A673 (cell line): Measurements from ENCODE around the gene C11orf16. TPM values are rescaled to one million over a fixed set of nuclear protein-coding genes. Genes with fewer than 3 reads are reported as not detected.

Experiments used
- BruUV-seq: library from RNA; stranded (reverse); fragments of 400-500 nt; replicated peaks from 2 replicates; lab custom pipeline; 2021; lab: Mats Ljungman, UMichigan
- CTCF ChIA-PET: fragments of 300-600 bp; sonication (Branson Sonifier 250); formaldehyde crosslinking; loops from one replicate; lab custom pipeline; 2022; ENCODE audit warnings: antibody characterized with exemption; lab: Charles Lee
- POLR2A ChIA-PET: fragments of 300-600 bp; sonication (Branson Sonifier 250); formaldehyde crosslinking; loops from one replicate; lab custom pipeline; 2022; ENCODE audit warnings: antibody characterized with exemption; ENCODE audit not compliant: low non-redundant PET; lab: Charles Lee
- DNase-seq: peaks from one replicate; pipeline ENCODE4 v3.0.0-alpha.2; 2015; ENCODE audit warnings: low spot score
- H3K27ac ChIP-seq: fragments of 200-600 bp; sonication (generic); 2 replicates; pipeline ENCODE4 v1.5.1; 2016; ENCODE audit warnings: mixed run types, low read depth, mild to moderate bottlenecking, mixed read lengths, antibody characterized with exemption, low read length; ENCODE audit not compliant: poor library complexity, severe bottlenecking
- H3K27me3 ChIP-seq: fragments of 200-600 bp; sonication (generic); replicated peaks from 2 replicates; pipeline ENCODE4 v1.6.1; 2017; ENCODE audit warnings: mixed run types, low read depth, mild to moderate bottlenecking, mixed read lengths, antibody characterized with exemption, low read length; ENCODE audit not compliant: insufficient read depth, poor library complexity
- H3K36me3 ChIP-seq: fragments of 200-600 bp; sonication (generic); 2 replicates; pipeline ENCODE4 v1.6.1; 2016; ENCODE audit warnings: mixed run types, mild to moderate bottlenecking, mixed read lengths, antibody characterized with exemption, low read length; ENCODE audit not compliant: insufficient read depth, poor library complexity, severe bottlenecking
- H3K4me1 ChIP-seq: fragments of 200-600 bp; sonication (generic); 2 replicates; pipeline ENCODE4 v1.6.1; 2017; ENCODE audit warnings: mixed run types, mild to moderate bottlenecking, mixed read lengths, antibody characterized with exemption, low read length; ENCODE audit not compliant: insufficient read depth, poor library complexity, severe bottlenecking
- H3K4me3 ChIP-seq: fragments of 200-600 bp; sonication (generic); 2 replicates; pipeline ENCODE4 v1.5.1; 2016; ENCODE audit warnings: low read depth, mixed run types, mild to moderate bottlenecking, mixed read lengths, low read length; ENCODE audit not compliant: poor library complexity, severe bottlenecking
- H3K9me3 ChIP-seq: fragments of 200-600 bp; sonication (generic); 2 replicates; pipeline ENCODE4 v1.6.1; 2016; ENCODE audit warnings: mixed run types, low read depth, mild to moderate bottlenecking, mixed read lengths, antibody characterized with exemption, low read length; ENCODE audit not compliant: poor library complexity, severe bottlenecking
- CTCF ChIP-seq: fragments of 300-800, 200-600 bp; sonication (generic); conservative IDR thresholded peaks from 2 replicates; pipeline ENCODE4 v1.5.1; 2017; ENCODE audit warnings: low read depth, mild to moderate bottlenecking, antibody characterized with exemption, low read length, moderate library complexity, mixed read lengths
- EZH2 ChIP-seq: fragments of 200-600 bp; sonication (generic); IDR thresholded peaks from 2 replicates; pipeline ENCODE4 v1.6.1; 2017; ENCODE audit warnings: borderline replicate concordance, low read depth, mild to moderate bottlenecking, mixed read lengths, antibody characterized with exemption, low read length; ENCODE audit not compliant: poor library complexity, severe bottlenecking
- intact Hi-C: fragments of 100-400 bp; cut with micrococcal nuclease; formaldehyde crosslinking; loops from one replicate; pipeline ENCODE4 v1.10.0; 2022; ENCODE audit not compliant: unreplicated experiment
- total RNA-seq: library from RNA; stranded (reverse); gene quantifications from 2 replicates; pipeline ENCODE4 v1.2.3, GENCODE V29; 2021

Gene C11orf16
- total RNA-seq, 1 experiment from 2014 or later, result not detected

- TF ChIP-seq CTCF, result no peak
- TF ChIP-seq EZH2, result no peak
- no peaks in the 10 kb centered on the region for H3K4me1 ChIP-seq
- no peaks in the 10 kb centered on the region for H3K9me3 ChIP-seq
- CTCF ChIA-PET, result no interaction called here
- POLR2A ChIA-PET, result no interaction called here
- H3K36me3 ChIP-seq, result no peaks in the 10 kb centered on the region
- no peak overlapping the region for H3K4me3 ChIP-seq
- H3K27me3 ChIP-seq, result no peaks in the 10 kb centered on the region
- intact Hi-C loops, result no loop called here
- DNase-seq, result no peak
- no peak overlapping the region for H3K27ac ChIP-seq
- BruUV-seq, result no TSS peak
Observed at GRCh38 chr11:8928981-8929615, 3.6 kb downstream of the C11orf16 start.

- TF ChIP-seq CTCF, result no peak
- H3K4me1 ChIP-seq, result no peaks in the 10 kb centered on the region
- H3K4me3 ChIP-seq, result no peak overlapping the region
- intact Hi-C loops, result no loop called here
- ChIA-PET POLR2A (no interaction called here), CTCF (no interaction called here)
- no peaks in the 10 kb centered on the region for H3K36me3 ChIP-seq
- H3K9me3 ChIP-seq, result no peaks in the 10 kb centered on the region
- no peaks in the 10 kb centered on the region for H3K27me3 ChIP-seq
- no peak for DNase-seq
- no TSS peak for BruUV-seq
- H3K27ac ChIP-seq, result no peak overlapping the region
Observed at GRCh38 chr11:8928205-8928604, 4.5 kb downstream of the C11orf16 start.

GRCh38 chr11:8927233-8927632 lies 5.5 kb downstream of the C11orf16 start:
- POLR2A ChIA-PET, result no interaction called here
- no peaks in the 10 kb centered on the region for H3K4me1 ChIP-seq
- BruUV-seq, result no TSS peak

More at GRCh38 chr11:8927233-8927632, 5.5 kb downstream of the C11orf16 start:
- H3K27me3 ChIP-seq, result no peaks in the 10 kb centered on the region
- no peak overlapping the region for H3K27ac ChIP-seq
- CTCF ChIA-PET, result no interaction called here
- TF ChIP-seq EZH2 (no peak), CTCF (no peak)
- intact Hi-C loops, result no loop called here
- no peak overlapping the region for H3K4me3 ChIP-seq
- no peaks in the 10 kb centered on the region for H3K36me3 ChIP-seq
- no peak for DNase-seq
- H3K9me3 ChIP-seq, result no peaks in the 10 kb centered on the region
